HG03558 (cell line): ENCODE measurements around the gene KIF26B.

Experiments used
- ATAC-seq: cut with Tn5 transposase; IDR thresholded peaks from one replicate; pipeline ENCODE4 v1.9.1; 2021; ENCODE audit warnings: moderate number of reproducible peaks; ENCODE audit not compliant: unreplicated experiment; ENCODE audit errors: extremely low read depth

Gene KIF26B

GRCh38 chr1:245444147-245444828 is 289.5 kb downstream of the KIF26B start:
- no peak for ATAC-seq

GRCh38 chr1:245444945-245445344 is 290.2 kb downstream of the KIF26B start:
- ATAC-seq, result no peak

- no peak for ATAC-seq
These were observed 293.7 kb downstream of the KIF26B start for GRCh38 chr1:245448531-245448930.

- ATAC-seq, result no peak
These were observed 294.2 kb downstream of the KIF26B start for GRCh38 chr1:245448975-245449431.

DNA sequence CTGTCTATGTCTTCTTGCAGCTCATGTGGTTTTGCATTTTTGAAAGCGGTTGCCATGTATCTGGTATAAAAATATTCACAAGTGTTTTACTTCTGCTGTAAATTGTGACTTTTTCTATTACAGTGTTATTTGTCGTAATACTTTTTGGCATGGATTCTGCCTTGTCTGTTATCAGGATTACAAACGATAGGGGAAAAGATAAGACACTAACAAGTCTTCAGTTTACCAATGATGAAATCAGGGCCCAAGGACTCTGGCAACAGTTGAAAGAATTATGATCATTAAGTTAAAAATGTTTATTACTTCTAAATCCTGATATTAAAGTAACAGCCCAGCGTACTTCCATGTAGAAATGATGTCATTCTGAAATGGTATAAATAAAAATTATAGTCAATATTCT is 298.8 kb downstream of the KIF26B start:
- ATAC-seq, result no peak

GRCh38 chr1:245454051-245454450 is 299.3 kb downstream of the KIF26B start:
- ATAC-seq, result no peak

DNA sequence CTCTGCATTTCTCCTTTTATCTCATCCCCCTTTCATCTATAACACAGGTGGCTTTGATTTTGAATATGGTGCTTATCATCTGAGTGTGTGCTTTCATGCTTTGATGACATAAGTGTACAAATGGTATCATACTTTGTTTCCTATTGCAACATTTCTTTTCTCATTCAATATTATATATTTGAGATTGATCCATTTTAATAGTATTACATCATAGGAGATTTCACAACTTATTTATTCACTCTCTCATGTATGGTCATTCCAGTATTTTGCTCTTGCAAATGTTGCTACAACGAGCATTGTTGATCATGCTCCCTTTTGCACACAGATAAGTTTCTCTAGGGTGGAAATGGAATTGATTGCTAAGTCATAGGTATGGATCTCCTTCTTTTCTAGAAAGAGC is 302.8 kb downstream of the KIF26B start:
- no peak for ATAC-seq

GRCh38 chr1:245458234-245458633 is 303.4 kb downstream of the KIF26B start:
- ATAC-seq, result no peak

DNA sequence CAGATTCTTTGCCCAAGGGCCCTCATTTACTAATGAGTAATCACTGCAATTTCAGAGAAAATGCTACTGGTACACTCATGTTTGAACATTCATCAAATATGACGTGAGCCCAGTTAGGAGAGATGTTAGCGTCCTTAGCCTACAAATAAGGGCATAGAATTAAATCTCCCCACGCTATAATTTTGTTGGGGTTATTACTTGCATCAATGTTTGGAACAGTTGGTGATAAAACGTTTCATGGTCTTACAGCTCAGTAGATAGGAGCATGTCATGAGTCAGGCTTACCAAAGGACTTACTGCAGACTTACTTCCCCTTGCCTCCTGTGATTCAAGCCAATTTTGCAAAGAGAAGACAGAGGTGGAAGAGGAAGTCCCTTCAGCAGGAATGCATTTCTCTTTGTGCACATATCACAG is 304.0 kb downstream of the KIF26B start:
- ATAC-seq, result no peak

DNA sequence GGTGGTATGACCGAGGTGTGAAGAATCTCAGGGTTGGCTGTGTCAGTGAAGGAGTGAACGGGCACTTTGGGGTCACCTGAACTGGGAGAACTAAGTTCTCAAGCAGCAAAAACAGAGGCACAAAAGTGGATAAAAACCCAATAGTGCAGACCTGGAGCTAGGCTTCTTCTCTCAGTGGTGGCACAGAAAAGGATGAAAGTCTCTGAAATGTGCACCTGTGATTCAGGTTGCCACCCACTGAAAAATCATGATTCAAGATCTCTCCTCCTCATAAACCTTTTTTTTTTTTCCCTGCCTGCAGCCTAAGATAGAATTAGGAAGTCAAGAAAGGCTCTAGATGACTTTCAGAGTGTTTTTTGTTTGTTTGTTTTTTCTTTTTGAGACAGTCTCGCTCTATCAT is 304.8 kb downstream of the KIF26B start:
- no peak for ATAC-seq

DNA sequence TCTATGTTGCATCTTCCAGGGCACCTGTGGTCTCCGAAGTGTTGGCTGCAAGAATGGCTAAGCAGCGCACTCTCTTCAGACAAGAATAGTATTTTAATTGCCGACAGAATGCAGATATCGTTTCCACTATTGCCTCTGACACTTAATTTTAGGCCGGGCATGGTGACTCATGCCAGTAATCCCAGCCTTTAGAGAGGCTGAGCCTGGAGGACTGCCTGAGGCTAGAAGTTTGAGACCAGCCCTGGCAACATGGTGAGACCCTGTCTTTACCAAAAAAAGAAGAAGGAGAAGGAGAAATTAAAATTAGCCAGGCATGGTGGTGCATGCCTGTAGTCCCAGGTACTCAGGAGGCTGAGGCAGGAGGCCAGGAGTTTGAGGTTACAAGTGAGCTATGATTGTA is 306.9 kb downstream of the KIF26B start:
- no peak for ATAC-seq

DNA sequence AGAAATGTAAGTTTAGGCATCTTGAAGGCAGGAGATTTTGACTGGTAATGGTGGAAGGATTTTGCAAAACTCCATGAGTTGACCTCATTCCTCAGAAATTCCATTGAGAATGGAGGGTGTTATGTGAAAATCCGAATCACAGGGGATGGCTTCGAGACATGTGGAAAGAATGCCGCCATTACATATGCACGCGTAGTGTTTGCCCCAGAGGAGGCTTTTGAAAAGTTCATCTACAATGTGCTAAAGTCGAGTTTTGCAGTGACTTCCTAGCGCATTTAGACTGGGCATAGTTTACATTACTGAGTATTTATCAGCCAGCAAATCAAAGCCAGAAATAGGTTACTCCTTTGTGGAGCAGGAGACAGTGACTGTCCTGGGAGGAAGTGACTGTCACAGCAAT is 307.4 kb downstream of the KIF26B start:
- no peak for ATAC-seq

DNA sequence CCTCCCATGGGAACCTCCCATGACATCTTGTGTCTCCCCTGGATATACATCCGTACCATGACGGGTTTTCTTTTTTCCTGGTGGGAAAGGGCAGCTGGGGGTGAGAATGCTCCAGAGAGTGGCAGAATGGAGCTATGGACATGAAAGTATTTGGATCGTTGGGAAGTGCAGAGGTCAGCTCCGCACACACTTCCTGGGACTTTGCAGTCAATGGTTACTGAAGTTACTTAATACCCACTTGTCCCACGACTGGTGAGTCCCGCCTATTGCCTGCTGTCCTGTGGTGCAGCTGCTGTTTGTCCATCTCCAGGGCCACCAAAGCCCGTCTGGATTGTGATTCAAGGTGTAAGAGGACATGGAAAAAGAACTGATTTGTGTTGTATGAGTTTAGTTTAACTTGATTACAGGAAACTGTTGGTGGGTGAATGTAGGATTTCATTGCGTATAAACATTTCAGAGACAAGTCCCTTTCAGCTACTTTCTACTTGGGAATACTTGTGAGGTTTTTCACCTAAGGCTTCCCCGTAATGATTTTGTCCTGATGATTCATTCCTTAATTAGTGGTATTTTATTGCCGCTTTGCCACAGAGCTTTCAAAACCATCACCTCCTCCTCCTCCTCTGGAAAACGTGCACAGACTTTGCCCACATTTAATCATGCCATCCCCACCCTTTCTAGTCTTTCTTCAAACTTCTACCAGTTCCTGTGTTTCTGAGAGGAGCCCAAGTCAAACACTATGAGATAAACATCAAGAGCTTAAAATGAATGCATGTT is 308.8 kb downstream of the KIF26B start:
- no peak for ATAC-seq

DNA sequence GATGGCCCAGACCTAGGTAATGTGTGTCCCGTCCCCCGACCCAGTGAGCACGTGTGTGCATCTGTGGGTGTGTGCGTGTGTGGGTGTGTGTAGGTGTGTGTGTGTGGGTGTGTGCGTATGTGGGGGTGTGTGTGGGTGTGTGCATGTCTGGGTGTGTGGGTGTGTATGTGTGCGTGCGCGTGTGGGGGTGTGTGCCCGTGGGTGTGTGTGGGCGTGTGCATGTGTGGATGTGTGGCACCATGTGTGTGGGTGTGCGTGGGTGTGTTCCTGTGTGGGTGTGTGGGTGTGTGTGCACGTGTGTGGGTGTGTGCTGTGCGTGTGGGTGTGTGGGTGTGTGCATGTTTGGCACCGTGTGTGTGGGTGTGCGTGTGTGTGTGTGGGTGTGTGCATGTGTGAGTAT is 309.5 kb downstream of the KIF26B start:
- ATAC-seq, result no peak

- no peak for ATAC-seq
These were observed 310.9 kb downstream of the KIF26B start for GRCh38 chr1:245465666-245466065.

GRCh38 chr1:245466261-245466660 is 311.5 kb downstream of the KIF26B start:
- ATAC-seq, result no peak

DNA sequence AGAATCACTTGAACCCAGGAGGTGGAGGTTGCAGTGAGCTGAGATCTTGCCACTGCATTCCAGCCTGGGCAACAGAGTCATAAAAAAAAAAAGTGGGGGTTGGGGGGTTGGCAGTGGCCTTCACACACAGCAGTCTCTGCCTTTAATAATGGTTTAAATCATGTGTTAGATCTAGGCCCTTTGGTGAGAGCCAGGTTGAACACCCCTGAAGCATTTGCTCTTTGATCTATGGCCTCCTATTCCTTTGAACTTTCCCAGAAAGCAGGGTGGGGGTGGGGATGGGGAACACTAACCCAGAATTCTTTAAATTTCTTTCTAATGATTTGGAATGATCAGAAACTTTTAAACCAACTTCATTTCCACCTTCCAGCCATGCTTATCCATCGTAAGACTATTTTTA is 313.0 kb downstream of the KIF26B start:
- no peak for ATAC-seq

DNA sequence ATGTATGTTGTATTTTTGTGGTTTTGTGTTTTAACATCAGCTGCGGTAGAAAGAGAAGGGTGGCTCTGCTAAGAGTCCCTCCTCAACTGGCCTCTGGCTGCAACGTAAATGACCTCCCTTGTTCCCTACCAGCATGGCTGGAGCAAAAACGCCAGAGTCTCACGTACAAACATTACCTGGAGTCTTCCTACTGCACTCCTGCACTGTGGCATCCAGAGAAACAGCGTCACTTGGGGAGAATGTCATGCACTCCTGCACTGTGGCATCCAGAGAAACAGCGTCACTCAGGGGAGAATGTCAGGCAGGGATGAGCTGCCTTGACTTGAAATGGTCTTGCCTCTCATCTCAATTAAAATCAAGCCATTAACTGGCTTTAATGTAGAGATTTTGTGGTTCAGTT is 314.2 kb downstream of the KIF26B start:
- no peak for ATAC-seq

DNA sequence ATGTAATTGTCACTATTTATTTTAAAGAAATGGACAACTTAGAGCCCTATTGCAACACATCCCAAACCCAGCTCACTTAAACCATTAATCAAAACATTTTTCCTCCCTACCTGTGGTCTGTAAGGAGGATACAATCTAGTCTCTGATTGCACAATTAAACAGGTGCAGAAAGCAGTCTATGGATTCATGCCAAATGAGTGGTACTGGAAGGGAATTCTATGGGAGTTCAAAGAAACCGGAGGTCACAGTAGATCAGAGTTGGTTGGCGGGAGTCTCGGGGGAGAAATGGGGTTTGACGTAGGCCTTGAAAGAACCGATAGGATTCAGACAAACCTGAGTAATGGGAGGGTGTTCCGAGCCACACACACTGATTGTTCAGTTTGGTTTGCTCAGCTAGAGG is 314.9 kb downstream of the KIF26B start:
- no peak for ATAC-seq

GRCh38 chr1:245475126-245475525 is 320.3 kb downstream of the KIF26B start:
- ATAC-seq, result no peak

DNA sequence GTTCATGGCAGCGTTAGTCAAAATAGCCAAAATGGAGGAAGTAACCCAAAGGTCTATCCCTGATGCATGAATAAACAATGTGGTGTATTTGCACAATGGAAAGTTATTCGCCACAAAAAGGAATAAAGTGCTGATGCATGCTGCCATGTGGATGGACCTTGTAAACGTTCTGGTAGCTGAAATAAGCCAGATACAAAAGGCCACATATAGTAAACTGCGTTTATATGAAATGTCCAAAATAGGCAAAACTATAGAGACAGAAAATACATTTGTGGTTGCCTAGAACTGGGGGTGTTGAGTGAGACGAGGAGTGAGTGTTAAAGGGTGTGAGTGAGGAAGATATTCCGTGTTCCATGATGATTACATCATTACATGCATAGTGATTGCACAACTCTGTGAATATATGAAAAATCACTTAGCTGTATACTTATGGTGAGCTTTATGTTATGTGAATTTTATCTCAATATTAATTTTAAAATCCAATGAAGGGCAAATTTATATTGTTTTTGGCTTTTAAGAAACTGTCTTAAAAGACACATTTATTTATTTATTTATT is 321.3 kb downstream of the KIF26B start:
- no peak for ATAC-seq

DNA sequence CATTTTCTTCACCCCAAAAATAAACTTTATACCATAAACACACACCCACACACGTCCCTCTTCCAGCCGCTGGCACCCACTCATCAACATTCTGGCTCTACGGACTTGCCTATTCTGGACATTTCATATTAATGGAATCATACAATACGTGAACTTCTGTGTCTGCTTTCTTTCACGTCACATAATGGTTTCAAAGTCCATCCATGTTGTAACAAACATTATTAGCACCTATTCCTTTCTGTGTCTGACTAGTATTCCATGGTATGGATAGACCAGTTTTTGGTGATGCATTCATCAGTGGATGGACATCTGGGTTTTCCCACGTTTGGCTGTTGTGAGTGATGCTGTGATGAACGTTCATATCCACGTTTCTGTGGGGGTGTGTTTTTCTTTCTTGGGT is 323.2 kb downstream of the KIF26B start:
- no peak for ATAC-seq
